ENCODE measurements around the gene FARP1. TPM values are rescaled to one million over a fixed set of nuclear protein-coding genes. Genes with fewer than 3 reads are reported as not detected.

The FARP1 gene
- total and polyA plus RNA-seq, 10 of the 15 experiments (the other 5 are each of a cell fraction or from before 2014, with no cell fraction given): 0.17 to 6.9 (median 0.68) TPM

GRCh38 chr13:98496479-98496791 is 353.5 kb downstream of the FARP1 start (continued):
- TF ChIP-seq NKRF (conservative IDR thresholded peaks at IDR 0.05) (no peak), BACH1 (IDR thresholded peaks at IDR 0.05; ENCODE audit: borderline replicate concordance) (no peak), PBX3 (IDR thresholded peaks at IDR 0.05; ENCODE audit: insufficient replicate concordance, low read depth, low read length) (no peak), SRF (IDR thresholded peaks at IDR 0.05; ENCODE audit: low read depth in 2 of 2, low read length in 2 of 2) (no peak), RB1 (IDR thresholded peaks at IDR 0.05; ENCODE audit: borderline replicate concordance) (no peak), EP300 (IDR thresholded peaks at IDR 0.05; ENCODE audit: borderline replicate concordance in 1 of 2, control insufficient read depth in 1 of 2, low read depth in 2 of 2, low read length in 2 of 2) (no peak), POLR2AphosphoS5 (IDR thresholded peaks at IDR 0.05; ENCODE audit: low read length) (no peak)

GRCh38 chr13:98496966-98497365 is 354.1 kb downstream of the FARP1 start:
- FAIRE-seq: no peak
- in situ Hi-C loops (cut with MboI): no loop called here
- DNase-seq (ENCODE audit: low read depth, low spot score): no peak

More at GRCh38 chr13:98496966-98497365, 354.1 kb downstream of the FARP1 start:
- no TSS peak for BruUV-seq (replicated peaks)
- WGBS (ENCODE audit: insufficient coverage, insufficient replicate concordance, low lambda C conversion rate, missing lambda C conversion rate): over 99% methylated on average over 8 of the region's 8 CpGs
- SMC1A ChIA-PET (ENCODE audit: uncharacterized antibody, unreplicated experiment): interaction anchor here (0.7 to 1.3 kb wide), 2 partner anchors 12 to 44 kb away, joined by 3 read pairs; no protein-coding TSS in a partner anchor
- intact Hi-C loops (cut with micrococcal nuclease; ENCODE audit: unreplicated experiment): no loop called here
- no peak overlapping the region for H3K9ac ChIP-seq (ENCODE audit: control insufficient read depth, insufficient read depth, low read length)
- no peak overlapping the region for H3K4me2 ChIP-seq (ENCODE audit: control insufficient read depth, insufficient read depth)
- ATAC-seq: no peak
- H3K36me3 ChIP-seq (ENCODE audit: control insufficient read depth in 2 of 2, insufficient read depth in 2 of 2, low read length in 1 of 2): peaks cover 9 to 15% of the 10 kb centered on the region in 2 experiments; a peak in 3 of 4 replicates
- H3K4me1 ChIP-seq (ENCODE audit: control insufficient read depth, insufficient read depth, low read length): peaks cover 18% of the 10 kb centered on the region
- H4K20me1 ChIP-seq (ENCODE audit: control insufficient read depth, insufficient read depth): peaks cover 10% of the 10 kb centered on the region; the same call in 1 of the 2 replicates
- H3K4me3 ChIP-seq: no peak overlapping the region
- CTCF ChIA-PET: interaction anchor here (1.9 kb wide), 1 partner anchor 12 kb away, joined by 6 read pairs; no protein-coding TSS in a partner anchor
- H3K79me2 ChIP-seq (ENCODE audit: control insufficient read depth, insufficient read depth, low read length): peaks cover 58% of the 10 kb centered on the region
- H3K27ac ChIP-seq (ENCODE audit: control insufficient read depth, insufficient read depth): no peak overlapping the region
- H3K27me3 ChIP-seq (replicated peaks in 1 of 2; ENCODE audit: control insufficient read depth in 2 of 2, insufficient read depth in 2 of 2, low read length in 1 of 2): no peaks in the 10 kb centered on the region
- H2AFZ ChIP-seq (ENCODE audit: control insufficient read depth, low read depth, low read length): no peak overlapping the region
- H3K9me3 ChIP-seq (replicated peaks; ENCODE audit: control insufficient read depth, insufficient read depth, low read length): no peaks in the 10 kb centered on the region
- POLR2A ChIA-PET: no interaction called here
- TF ChIP-seq EZH2 (IDR thresholded peaks at IDR 0.05; ENCODE audit: borderline replicate concordance, control insufficient read depth, low read depth, low read length): no peak
- peak; percentile 22; the same call in 1 of the 2 replicates for TF ChIP-seq POLR2A (IDR thresholded peaks at IDR 0.05; ENCODE audit: low read depth, low read length)
- RAD21 ChIA-PET (ENCODE audit: unreplicated experiment): no interaction called here
